ENCODE results near the gene DNAJC5G. TPM values are rescaled to one million over a fixed set of nuclear protein-coding genes. Genes with fewer than 3 reads are reported as not detected.

The DNAJC5G gene
- total RNA-seq, 1 donor from 2014 or later: not detected

DNA sequence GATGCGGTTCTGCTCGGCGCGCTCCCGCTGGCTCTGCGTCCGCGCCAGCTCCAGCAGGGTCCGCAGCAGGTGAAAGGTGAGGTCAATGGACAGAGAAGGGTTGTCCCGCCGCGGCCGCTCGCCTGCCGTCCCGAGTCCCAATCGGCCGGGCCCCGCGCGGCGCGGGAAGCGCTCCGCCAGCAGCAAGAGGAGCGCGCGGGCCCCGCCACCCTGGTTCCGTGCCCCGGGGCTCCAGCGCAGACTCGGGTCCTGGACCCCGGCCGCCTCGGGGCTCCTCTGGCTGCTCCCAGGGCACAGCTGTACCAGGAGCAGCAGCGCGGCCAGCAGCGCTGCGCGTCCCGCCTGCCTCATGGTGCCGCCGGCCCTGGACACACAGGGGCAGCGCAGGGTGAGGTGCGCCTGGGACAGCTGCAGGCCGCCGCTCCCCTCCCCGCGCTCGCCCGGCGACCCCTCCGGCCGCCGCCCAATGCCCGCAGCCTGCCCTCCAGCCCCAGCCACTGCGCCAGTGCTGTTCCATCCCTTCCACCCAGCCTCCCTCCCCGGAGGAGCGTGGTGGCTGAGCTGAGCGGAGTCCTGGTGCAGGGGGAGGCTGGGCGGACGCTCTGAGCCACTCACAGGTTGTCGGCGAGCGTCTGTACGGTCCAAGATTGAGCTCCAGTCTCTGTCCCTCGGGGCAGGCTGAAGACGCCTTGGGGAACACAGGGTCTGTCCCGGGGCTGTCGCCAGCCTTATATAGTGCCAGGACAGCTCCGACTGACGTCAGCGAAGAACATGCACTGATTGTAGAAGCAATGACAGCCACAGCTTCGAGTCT lies 32.5 kb downstream of the DNAJC5G start:
- DNase-seq (ENCODE audit: low read depth, low spot score): no peak
- Mint-ChIP-seq H3K4me1 (peaks cover 5% of the 10 kb centered on the region), H3K27me3 (ENCODE audit: low read depth) (peaks cover 66% of the 10 kb centered on the region), H3K27ac (ENCODE audit: unreplicated experiment) (no peak overlapping the region), H3K36me3 (ENCODE audit: low read depth) (peaks cover 13% of the 10 kb centered on the region), H3K9me3 (no peaks in the 10 kb centered on the region), H3K4me3 (no peak overlapping the region)
- TF ChIP-seq, protein P1, sequence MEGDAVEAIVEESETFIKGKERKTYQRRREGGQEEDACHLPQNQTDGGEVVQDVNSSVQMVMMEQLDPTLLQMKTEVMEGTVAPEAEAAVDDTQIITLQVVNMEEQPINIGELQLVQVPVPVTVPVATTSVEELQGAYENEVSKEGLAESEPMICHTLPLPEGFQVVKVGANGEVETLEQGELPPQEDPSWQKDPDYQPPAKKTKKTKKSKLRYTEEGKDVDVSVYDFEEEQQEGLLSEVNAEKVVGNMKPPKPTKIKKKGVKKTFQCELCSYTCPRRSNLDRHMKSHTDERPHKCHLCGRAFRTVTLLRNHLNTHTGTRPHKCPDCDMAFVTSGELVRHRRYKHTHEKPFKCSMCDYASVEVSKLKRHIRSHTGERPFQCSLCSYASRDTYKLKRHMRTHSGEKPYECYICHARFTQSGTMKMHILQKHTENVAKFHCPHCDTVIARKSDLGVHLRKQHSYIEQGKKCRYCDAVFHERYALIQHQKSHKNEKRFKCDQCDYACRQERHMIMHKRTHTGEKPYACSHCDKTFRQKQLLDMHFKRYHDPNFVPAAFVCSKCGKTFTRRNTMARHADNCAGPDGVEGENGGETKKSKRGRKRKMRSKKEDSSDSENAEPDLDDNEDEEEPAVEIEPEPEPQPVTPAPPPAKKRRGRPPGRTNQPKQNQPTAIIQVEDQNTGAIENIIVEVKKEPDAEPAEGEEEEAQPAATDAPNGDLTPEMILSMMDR (conservative IDR thresholded peaks at IDR 0.05): no peak

DNA sequence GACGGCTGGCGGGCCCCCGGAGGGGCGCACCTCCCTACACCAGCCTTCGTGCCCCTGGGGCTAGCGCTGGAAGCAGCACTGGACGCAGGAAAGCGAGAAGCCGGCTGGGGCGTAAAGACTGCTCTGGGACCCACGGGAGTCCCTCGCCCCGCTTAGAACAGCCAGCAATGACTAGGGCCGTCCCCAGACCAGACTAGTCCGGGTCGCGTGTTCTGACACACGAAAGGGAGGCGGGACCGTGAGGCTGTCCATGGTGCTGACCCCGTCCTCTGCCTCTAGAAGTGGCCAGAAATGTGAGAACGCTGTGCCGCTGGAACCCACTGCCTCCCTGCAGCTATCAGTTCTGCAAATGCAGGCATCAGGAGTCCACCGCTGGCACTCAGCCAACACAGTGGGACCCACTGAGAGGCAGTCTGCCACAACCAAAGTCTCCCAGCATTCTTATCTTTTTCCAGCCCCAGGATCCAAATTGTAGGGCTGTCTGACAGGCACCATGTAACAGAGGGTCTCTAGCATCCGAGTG lies 33.2 kb downstream of the DNAJC5G start, which contains the start of gene UCN:
TSS of gene UCN (minus strand) at position 87 of the 523 bp plus-strand sequence. CDS start 550 bp downstream, outside the sequence.
- peaks cover 5% of the 10 kb centered on the region for H3K4me1 Mint-ChIP-seq
- H3K9me3 Mint-ChIP-seq: no peaks in the 10 kb centered on the region
- peak within 1 kb of the TSS; percentile 41 for H3K4me3 Mint-ChIP-seq
- DNase-seq (ENCODE audit: low read depth, low spot score): peak; percentile 44
- TF ChIP-seq, protein P1 (conservative IDR thresholded peaks at IDR 0.05): no peak
- peaks cover 13% of the 10 kb centered on the region for H3K36me3 Mint-ChIP-seq (ENCODE audit: low read depth)
- H3K27me3 Mint-ChIP-seq (ENCODE audit: low read depth): peaks cover 65% of the 10 kb centered on the region
- H3K27ac Mint-ChIP-seq (ENCODE audit: unreplicated experiment): no peak within 1 kb of the TSS

DNA sequence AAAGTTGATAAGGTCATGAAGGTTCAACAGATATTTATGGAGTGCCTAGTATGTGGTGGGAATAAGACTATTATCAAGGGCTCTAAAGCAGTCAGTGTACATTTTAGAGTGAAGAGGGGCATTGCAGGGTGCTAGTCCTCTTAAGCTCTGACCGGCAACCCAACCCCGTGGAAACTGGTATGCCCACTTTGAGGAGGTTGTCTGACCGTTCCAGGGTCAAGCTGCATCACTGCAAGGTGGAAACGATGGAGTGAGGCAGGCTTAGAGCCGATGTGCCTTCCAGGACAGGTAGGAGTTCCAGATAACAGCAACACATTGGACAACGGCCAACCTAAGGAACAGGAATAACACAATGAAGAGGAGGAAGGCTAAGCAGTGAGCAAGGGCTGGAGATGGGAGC lies 34.4 kb downstream of the DNAJC5G start:
- H3K4me3 Mint-ChIP-seq: no peak overlapping the region
- peaks cover 5% of the 10 kb centered on the region for H3K4me1 Mint-ChIP-seq
- TF ChIP-seq, protein P1 (conservative IDR thresholded peaks at IDR 0.05): no peak
- H3K27me3 Mint-ChIP-seq (ENCODE audit: low read depth): peaks cover 58% of the 10 kb centered on the region
- no peak overlapping the region for H3K27ac Mint-ChIP-seq (ENCODE audit: unreplicated experiment)
- no peak for DNase-seq (ENCODE audit: low read depth, low spot score)
- H3K9me3 Mint-ChIP-seq: no peaks in the 10 kb centered on the region
- H3K36me3 Mint-ChIP-seq (ENCODE audit: low read depth): peaks cover 13% of the 10 kb centered on the region

DNA sequence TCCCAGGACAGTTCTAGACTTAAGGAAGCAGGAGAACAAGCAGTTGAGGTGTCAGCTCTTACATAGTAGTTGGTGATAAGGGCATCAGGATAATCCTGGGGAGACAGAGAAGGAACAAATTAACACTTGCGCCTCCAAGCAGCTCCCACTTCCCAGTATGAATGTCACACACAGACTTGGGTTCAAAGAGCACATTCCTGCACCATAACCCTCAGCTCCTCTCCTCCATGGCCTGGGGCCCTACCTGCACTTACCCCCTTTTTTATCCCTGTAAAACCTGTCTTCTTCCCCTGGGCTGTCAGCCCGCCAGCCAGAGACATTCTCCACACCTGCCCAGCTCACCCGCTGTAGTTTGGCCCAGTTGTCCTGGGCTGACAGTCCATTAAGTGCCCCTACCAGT lies 36.9 kb downstream of the DNAJC5G start:
- no peak for DNase-seq (ENCODE audit: low read depth, low spot score)
- TF ChIP-seq, protein P1 (conservative IDR thresholded peaks at IDR 0.05): no peak
- peaks cover 5% of the 10 kb centered on the region for H3K4me1 Mint-ChIP-seq
- no peaks in the 10 kb centered on the region for H3K9me3 Mint-ChIP-seq
- no peak overlapping the region for H3K27ac Mint-ChIP-seq (ENCODE audit: unreplicated experiment)
- peaks cover 13% of the 10 kb centered on the region for H3K36me3 Mint-ChIP-seq (ENCODE audit: low read depth)
- H3K27me3 Mint-ChIP-seq (ENCODE audit: low read depth): peaks cover 34% of the 10 kb centered on the region
- no peak overlapping the region for H3K4me3 Mint-ChIP-seq

DNA sequence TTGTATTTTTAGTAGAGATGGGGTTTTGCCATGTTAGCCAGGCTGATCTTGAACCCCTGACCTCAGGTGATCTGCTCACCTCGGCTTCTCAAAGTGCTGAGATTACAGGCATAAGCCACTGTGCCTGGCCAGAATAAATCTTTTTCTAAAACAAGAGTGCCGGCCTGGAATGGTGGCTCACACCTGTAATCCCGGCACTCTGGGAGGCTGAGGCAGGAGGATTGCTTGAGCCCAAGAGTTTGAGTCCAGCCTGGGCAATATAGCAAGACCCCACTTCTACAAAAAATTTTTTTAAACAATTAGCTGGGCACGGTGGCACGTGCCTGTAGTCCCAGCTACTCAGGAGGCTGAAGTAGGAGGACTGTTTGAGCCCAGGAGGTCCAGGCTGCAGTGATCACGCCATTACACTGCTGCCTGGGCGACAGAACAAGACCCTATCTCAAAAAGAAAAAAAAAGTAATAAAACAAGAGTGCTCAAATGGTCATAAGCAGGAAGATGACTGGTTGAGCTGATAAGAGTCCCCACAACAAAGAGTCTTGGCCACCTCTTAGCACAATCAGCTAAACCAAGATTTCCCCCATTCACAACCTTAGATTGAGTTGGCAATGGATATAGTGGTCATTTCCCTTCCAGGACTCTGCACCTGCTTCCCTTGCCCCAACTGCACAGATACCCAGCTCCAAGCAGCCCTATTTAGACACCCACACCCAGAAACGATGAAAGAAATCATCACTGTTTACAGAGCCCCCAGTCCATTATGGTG lies 38.8 kb downstream of the DNAJC5G start:
- no peak for DNase-seq (ENCODE audit: low read depth, low spot score)
- Mint-ChIP-seq H3K27me3 (ENCODE audit: low read depth) (peaks cover 17% of the 10 kb centered on the region), H3K9me3 (no peaks in the 10 kb centered on the region), H3K36me3 (ENCODE audit: low read depth) (peaks cover 13% of the 10 kb centered on the region), H3K4me1 (no peaks in the 10 kb centered on the region), H3K27ac (ENCODE audit: unreplicated experiment) (no peak overlapping the region), H3K4me3 (no peak overlapping the region)
- TF ChIP-seq, protein P1 (conservative IDR thresholded peaks at IDR 0.05): no peak

All from neural crest cell (in vitro differentiated cells).